NCI-H1105 (cell line): ENCODE data around the gene CDH20.

Source experiments
- DNase-seq: peaks from one replicate; lab custom pipeline; 2025; lab: John Stamatoyannopoulos, UW

CDH20 gene

GRCh38 chr18:61531182-61531581 lies 198.0 kb downstream of the CDH20 start:
- peak; percentile 66 for DNase-seq

GRCh38 chr18:61531891-61532290 lies 198.7 kb downstream of the CDH20 start:
- DNase-seq: no peak

- DNase-seq: no peak
Measured at GRCh38 chr18:61535401-61535800, 202.2 kb downstream of the CDH20 start.

- no peak for DNase-seq
Measured at GRCh38 chr18:61541673-61542072, 208.4 kb downstream of the CDH20 start.

GRCh38 chr18:61542596-61542995 lies 209.4 kb downstream of the CDH20 start:
- no peak for DNase-seq

GRCh38 chr18:61543518-61543917 lies 210.3 kb downstream of the CDH20 start:
- no peak for DNase-seq

GRCh38 chr18:61544178-61544577 lies 210.9 kb downstream of the CDH20 start:
- DNase-seq: no peak

GRCh38 chr18:61545281-61546245 lies 212.3 kb downstream of the CDH20 start:
- no peak for DNase-seq

GRCh38 chr18:61546590-61546989 lies 213.4 kb downstream of the CDH20 start:
- no peak for DNase-seq

GRCh38 chr18:61549416-61549815 lies 216.2 kb downstream of the CDH20 start:
- no peak for DNase-seq

- DNase-seq: no peak
Measured at GRCh38 chr18:61549889-61550288, 216.7 kb downstream of the CDH20 start.

- DNase-seq: peak; percentile 58
Measured at GRCh38 chr18:61551586-61551985, 218.4 kb downstream of the CDH20 start.

- no peak for DNase-seq
Measured at GRCh38 chr18:61553045-61553659, 219.9 kb downstream of the CDH20 start.

GRCh38 chr18:61554117-61554776 lies 221.0 kb downstream of the CDH20 start:
- no peak for DNase-seq

- no peak for DNase-seq
Measured at GRCh38 chr18:61554946-61555361, 221.7 kb downstream of the CDH20 start.

GRCh38 chr18:61556316-61556715 lies 223.1 kb downstream of the CDH20 start:
- DNase-seq: no peak

GRCh38 chr18:61556862-61557261 lies 223.6 kb downstream of the CDH20 start:
- no peak for DNase-seq

GRCh38 chr18:61569176-61569892 lies 236.1 kb downstream of the CDH20 start:
- no peak for DNase-seq

GRCh38 chr18:61570070-61570469 lies 236.8 kb downstream of the CDH20 start:
- no peak for DNase-seq

GRCh38 chr18:61572084-61572655 lies 238.9 kb downstream of the CDH20 start:
- DNase-seq: no peak

GRCh38 chr18:61572871-61573270 lies 239.6 kb downstream of the CDH20 start:
- DNase-seq: no peak

- no peak for DNase-seq
Measured at GRCh38 chr18:61574665-61575064, 241.4 kb downstream of the CDH20 start.
